ENCODE measurements around the gene CARM1.

DNA sequence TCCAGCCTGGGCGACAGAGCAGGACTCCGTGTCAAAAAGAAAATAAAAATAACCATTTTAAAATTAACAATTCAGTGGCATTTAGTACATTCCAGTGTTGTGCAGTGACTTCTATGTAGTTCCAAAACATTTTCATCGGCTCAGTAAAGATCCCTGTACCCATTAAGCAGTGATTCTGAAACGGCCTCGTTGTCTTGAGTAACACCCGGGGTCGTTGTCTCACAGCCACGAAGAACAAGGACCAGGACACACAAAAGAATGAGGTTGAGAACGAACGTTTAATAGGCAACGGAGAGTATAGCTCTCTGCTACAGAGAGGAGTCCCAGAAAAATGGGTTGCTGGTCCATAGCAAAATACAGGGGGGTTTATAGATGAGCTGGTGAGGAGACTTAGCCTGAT lies 33.0 kb upstream of the CARM1 start:
- TF ChIP-seq, protein P1, sequence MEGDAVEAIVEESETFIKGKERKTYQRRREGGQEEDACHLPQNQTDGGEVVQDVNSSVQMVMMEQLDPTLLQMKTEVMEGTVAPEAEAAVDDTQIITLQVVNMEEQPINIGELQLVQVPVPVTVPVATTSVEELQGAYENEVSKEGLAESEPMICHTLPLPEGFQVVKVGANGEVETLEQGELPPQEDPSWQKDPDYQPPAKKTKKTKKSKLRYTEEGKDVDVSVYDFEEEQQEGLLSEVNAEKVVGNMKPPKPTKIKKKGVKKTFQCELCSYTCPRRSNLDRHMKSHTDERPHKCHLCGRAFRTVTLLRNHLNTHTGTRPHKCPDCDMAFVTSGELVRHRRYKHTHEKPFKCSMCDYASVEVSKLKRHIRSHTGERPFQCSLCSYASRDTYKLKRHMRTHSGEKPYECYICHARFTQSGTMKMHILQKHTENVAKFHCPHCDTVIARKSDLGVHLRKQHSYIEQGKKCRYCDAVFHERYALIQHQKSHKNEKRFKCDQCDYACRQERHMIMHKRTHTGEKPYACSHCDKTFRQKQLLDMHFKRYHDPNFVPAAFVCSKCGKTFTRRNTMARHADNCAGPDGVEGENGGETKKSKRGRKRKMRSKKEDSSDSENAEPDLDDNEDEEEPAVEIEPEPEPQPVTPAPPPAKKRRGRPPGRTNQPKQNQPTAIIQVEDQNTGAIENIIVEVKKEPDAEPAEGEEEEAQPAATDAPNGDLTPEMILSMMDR (IDR thresholded peaks at IDR 0.05), result no peak
- TF ChIP-seq POLR2A (IDR thresholded peaks at IDR 0.05), result no peak

All from gastroesophageal sphincter (tissue), 3 donors.